HepG2 (cell line): Measurements from ENCODE around the gene MAVS. TPM values are rescaled to one million over a fixed set of nuclear protein-coding genes. Genes with fewer than 3 reads are reported as not detected.

ENCODE experiments used
- ARNTL ChIP-seq: sonication (generic); formaldehyde crosslinking; IDR thresholded peaks from 2 replicates; pipeline ENCODE4 v1.4.0; 2020; ENCODE audit warnings: mild to moderate bottlenecking, missing genetic modification reagents
- ATF7-NPFF ChIP-seq: sonication (generic); formaldehyde crosslinking; IDR thresholded peaks from 2 replicates; pipeline ENCODE4 v1.8.1; 2023; ENCODE audit warnings: mild to moderate bottlenecking, low read depth, missing genetic modification reagents, moderate library complexity
- CHD2 ChIP-seq: IDR thresholded peaks from 2 replicates; pipeline ENCODE4 v1.6.1; 2011; ENCODE audit warnings: low read depth, low read length, improper control_type of control experiment
- HOXA5 ChIP-seq: sonication (generic); formaldehyde crosslinking; IDR thresholded peaks from 2 replicates; pipeline ENCODE4 v1.4.0; 2020; ENCODE audit warnings: missing genetic modification reagents
- HOXA7 ChIP-seq: sonication (generic); formaldehyde crosslinking; IDR thresholded peaks from 2 replicates; pipeline ENCODE4 v1.8.1; 2022; ENCODE audit warnings: mild to moderate bottlenecking, missing genetic modification reagents, moderate library complexity
- MTA1 ChIP-seq: sonication (generic); formaldehyde crosslinking; IDR thresholded peaks from 2 replicates; pipeline ENCODE4 v1.4.0; 2020; ENCODE audit warnings: missing genetic modification reagents, mild to moderate bottlenecking, borderline replicate concordance
- NFAT5 ChIP-seq: sonication (generic); formaldehyde crosslinking; IDR thresholded peaks from 2 replicates; pipeline ENCODE4 v1.4.0; 2020; ENCODE audit warnings: missing genetic modification reagents
- PHF20 ChIP-seq: sonication (generic); formaldehyde crosslinking; IDR thresholded peaks from 2 replicates; pipeline ENCODE4 v1.5.0; 2020; ENCODE audit warnings: mild to moderate bottlenecking, missing genetic modification reagents
- XRCC5 ChIP-seq: fragments of 200-400 bp; formaldehyde crosslinking; optimal IDR thresholded peaks from 2 replicates; pipeline ENCODE3; 2017; ENCODE audit warnings: mild to moderate bottlenecking, low read length
- ZBTB20 ChIP-seq: sonication (generic); formaldehyde crosslinking; IDR thresholded peaks from 2 replicates; pipeline ENCODE4 v1.8.1; 2023; ENCODE audit warnings: missing genetic modification reagents, low read depth, mild to moderate bottlenecking, borderline replicate concordance
- ZBTB21 ChIP-seq: sonication (generic); formaldehyde crosslinking; IDR thresholded peaks from 2 replicates; pipeline ENCODE4 v1.4.0; 2020; ENCODE audit warnings: missing genetic modification reagents
- ZNF276 ChIP-seq: sonication (generic); formaldehyde crosslinking; IDR thresholded peaks from 2 replicates; pipeline ENCODE4 v1.4.0; 2020; ENCODE audit warnings: mild to moderate bottlenecking, low read depth, missing genetic modification reagents
- ZNF598 ChIP-seq: sonication (generic); formaldehyde crosslinking; IDR thresholded peaks from 2 replicates; pipeline ENCODE4 v1.5.1; 2020; ENCODE audit warnings: mild to moderate bottlenecking, missing genetic modification reagents, borderline replicate concordance
- ZNF609 ChIP-seq: sonication (generic); formaldehyde crosslinking; IDR thresholded peaks from 2 replicates; pipeline ENCODE4 v1.4.0; 2020; ENCODE audit warnings: mild to moderate bottlenecking, missing genetic modification reagents, borderline replicate concordance
- ZNF850 ChIP-seq: sonication (generic); formaldehyde crosslinking; conservative IDR thresholded peaks from 2 replicates; pipeline ENCODE4 v1.9.0; 2021; ENCODE audit warnings: mild to moderate bottlenecking, missing genetic modification reagents
- ZZZ3 ChIP-seq: sonication (generic); formaldehyde crosslinking; IDR thresholded peaks from 2 replicates; pipeline ENCODE4 v1.4.0; 2020; ENCODE audit warnings: missing genetic modification reagents, mild to moderate bottlenecking, borderline replicate concordance
- polyA plus RNA-seq, 8 experiments: library from polyadenylated mRNA; depleted of rRNA in 3 of 8; stranded (reverse) in 7 of 8; unstranded in 1 of 8; fragments of >200 nt; fragmentation: Illumina TruSeq in 4 of 8; extraction: Trizol in 4 of 8; gene quantifications; 2 replicates each; pipeline versions ENCODE4 v1.2.1 to v1.2.3, GENCODE V29; 2011 to 2016; ENCODE audit warnings: low read depth in 4 of 8, missing spikeins in 1 of 8, mixed read lengths in 1 of 8; ENCODE audit not compliant: insufficient read depth in 1 of 8
- total RNA-seq, 5 experiments: library from RNA; depleted of rRNA; stranded (reverse); fragments of >200 nt; fragmentation: Illumina TruSeq; extraction: Trizol; gene quantifications; 2 replicates each; pipeline ENCODE4 v1.2.3, GENCODE V29; 2016; ENCODE audit warnings: low read depth in 1 of 5

The MAVS gene
- total and polyA plus RNA-seq, 2 of the 13 experiments (the other 11 are each of a cell fraction or from before 2014, with no cell fraction given) = 27.3 to 36.6 TPM

- TF ChIP-seq NFAT5 = peak; percentile 94; the same call in 1 of the 2 replicates
- TF ChIP-seq ARNTL (CRISPR knock-in tag) = peak; percentile 40
- peak; percentile 25 for TF ChIP-seq XRCC5
- TF ChIP-seq PHF20 (CRISPR knock-in tag) = no peak
- 0 out of 2 replicates have a peak, but pooled peaks have one; percentile 76 for TF ChIP-seq ZNF850 (CRISPR knock-in tag)
- TF ChIP-seq ZBTB20 (CRISPR knock-in tag) = 0 out of 2 replicates have a peak, but pooled peaks have one; percentile 31
- peak; percentile 64; the same call in 1 of the 2 replicates for TF ChIP-seq MTA1 (CRISPR knock-in tag)
- no peak for TF ChIP-seq HOXA7
- TF ChIP-seq HOXA5 (CRISPR knock-in tag) = no peak
- no peak; the same call in 1 of the 2 replicates for TF ChIP-seq ZNF276 (CRISPR knock-in tag)
- TF ChIP-seq ZNF598 (CRISPR knock-in tag) = no peak
- TF ChIP-seq ATF7-NPFF (CRISPR knock-in tag) = peak; percentile 66; the same call in 1 of the 2 replicates
- TF ChIP-seq CHD2 = peak; percentile 45; the same call in 1 of the 2 replicates
- peak; percentile 59 for TF ChIP-seq ZZZ3 (CRISPR knock-in tag)
- no peak for TF ChIP-seq ZBTB21
- 0 out of 2 replicates have a peak, but pooled peaks have one; percentile 0 for TF ChIP-seq ZNF609 (CRISPR knock-in tag)
Observed at GRCh38 chr20:3889489-3890397, 43.1 kb downstream of the MAVS start (continued).
